Stimulated activated CD4-positive, alpha-beta T cell treated with anti-CD3 and anti-CD28 coated beads, TNF-alpha, amount 100 ng/mL, for 4 hours (primary cell): ENCODE data around the gene TMA7.
"Not testable (repeated sequence)": the region's sequence is repeated elsewhere in the genome, so short reads cannot be mapped to it uniquely, and the experiment has no call there.

Experiments used
- DNase-seq, 3 experiments: peaks; one replicate each; pipeline ENCODE4 v3.0.0-alpha.2; 2020; ENCODE audit warnings: low read depth in 3 of 3

TMA7 gene

GRCh38 chr3:48439820-48440589 is at the start of gene TMA7, which contains the start of gene CCDC51:
TMA7 (plus strand) TSS chr3:48440257; CDS start chr3:48440297, 40 bp downstream.
CCDC51 (minus strand) TSS chr3:48440119; CDS start chr3:48435128, 4,991 bp downstream.
- peak; percentile 93 to 97 (median 96) for DNase-seq

- DNase-seq = no peak
Observed at GRCh38 chr3:48394391-48394790, 45.7 kb upstream of the TMA7 start.

DNA sequence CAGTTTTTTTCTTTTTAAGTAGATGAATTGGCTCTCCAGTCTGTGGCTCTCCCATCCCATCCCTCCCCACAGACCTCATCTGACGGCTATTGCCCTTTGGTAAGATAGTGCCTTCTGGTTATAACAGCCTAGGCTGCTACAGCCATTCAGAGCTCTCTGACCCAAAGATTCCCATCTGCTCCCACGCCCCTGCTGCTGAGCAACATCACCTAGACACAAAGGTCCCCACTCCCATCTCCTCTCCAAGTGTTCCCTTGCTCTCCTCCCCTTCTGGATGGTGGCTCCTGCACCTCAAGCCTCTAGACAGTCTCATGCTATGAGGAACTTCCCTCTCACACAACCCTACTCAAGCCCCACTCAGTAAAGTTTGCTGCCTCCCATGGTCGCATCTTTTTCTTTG is 44.3 kb upstream of the TMA7 start:
- no peak for DNase-seq

GRCh38 chr3:48397767-48398681 is 42.0 kb upstream of the TMA7 start:
- no peak for DNase-seq

- DNase-seq = no peak
Observed at GRCh38 chr3:48398701-48399386, 41.2 kb upstream of the TMA7 start.

- no peak for DNase-seq
Observed at GRCh38 chr3:48399387-48400172, 40.5 kb upstream of the TMA7 start.

DNA sequence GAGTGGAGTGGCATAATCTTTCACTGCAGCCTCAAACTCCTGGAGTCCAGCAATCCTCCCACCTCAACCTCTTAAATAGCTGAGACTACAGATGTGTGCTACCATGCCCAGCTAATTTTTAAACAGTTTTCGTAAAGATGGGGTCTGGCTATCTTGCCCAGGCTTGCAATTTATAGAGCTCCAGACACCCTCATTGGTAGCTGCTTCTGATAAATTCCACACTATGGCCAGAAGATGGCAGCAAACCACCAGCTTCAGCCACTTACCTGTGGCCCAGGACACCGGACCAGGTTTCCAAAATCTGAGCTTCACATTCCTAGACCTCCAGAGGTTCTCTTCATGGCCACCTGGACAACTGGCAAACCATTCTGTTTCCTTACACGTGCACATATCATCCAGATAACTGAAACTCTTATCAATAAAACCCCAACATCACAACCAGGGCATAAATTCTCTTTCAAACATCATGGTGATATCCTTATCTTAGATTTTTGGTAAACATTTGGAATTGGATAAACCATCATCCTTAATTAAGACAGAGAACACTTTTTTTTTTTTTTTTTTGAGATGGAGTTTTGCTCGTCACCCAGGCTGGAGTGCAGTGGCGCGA is 39.1 kb upstream of the TMA7 start:
- peak; percentile 24 to 50 (median 30) for DNase-seq

- DNase-seq = not testable (repeated sequence)
Observed at GRCh38 chr3:48401434-48401901, 38.6 kb upstream of the TMA7 start.

GRCh38 chr3:48402281-48402732 is 37.8 kb upstream of the TMA7 start:
- no peak for DNase-seq

DNA sequence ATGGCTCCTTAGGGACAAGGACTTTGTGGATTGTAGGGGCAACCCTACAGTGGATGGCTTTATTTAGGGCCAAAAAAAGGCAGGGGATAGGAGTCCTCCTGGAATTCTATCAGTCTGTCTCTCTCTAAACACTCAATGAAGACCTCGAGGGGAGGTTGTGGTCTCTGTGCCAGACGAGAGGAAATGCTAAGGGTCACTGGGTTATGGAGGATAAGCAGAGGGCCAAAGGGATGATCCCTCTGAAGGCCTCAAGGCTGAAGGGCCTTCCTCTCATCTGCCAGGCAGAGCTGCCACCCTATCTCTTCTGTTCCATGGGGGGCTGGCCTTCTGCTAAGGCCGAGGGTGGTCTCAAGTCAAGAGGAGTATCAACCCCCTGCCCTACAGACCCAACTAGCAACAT is 37.1 kb upstream of the TMA7 start:
- no peak for DNase-seq

GRCh38 chr3:48403533-48404439 is 36.3 kb upstream of the TMA7 start:
- no peak for DNase-seq

GRCh38 chr3:48404440-48405342 is 35.4 kb upstream of the TMA7 start:
- DNase-seq = no peak

DNA sequence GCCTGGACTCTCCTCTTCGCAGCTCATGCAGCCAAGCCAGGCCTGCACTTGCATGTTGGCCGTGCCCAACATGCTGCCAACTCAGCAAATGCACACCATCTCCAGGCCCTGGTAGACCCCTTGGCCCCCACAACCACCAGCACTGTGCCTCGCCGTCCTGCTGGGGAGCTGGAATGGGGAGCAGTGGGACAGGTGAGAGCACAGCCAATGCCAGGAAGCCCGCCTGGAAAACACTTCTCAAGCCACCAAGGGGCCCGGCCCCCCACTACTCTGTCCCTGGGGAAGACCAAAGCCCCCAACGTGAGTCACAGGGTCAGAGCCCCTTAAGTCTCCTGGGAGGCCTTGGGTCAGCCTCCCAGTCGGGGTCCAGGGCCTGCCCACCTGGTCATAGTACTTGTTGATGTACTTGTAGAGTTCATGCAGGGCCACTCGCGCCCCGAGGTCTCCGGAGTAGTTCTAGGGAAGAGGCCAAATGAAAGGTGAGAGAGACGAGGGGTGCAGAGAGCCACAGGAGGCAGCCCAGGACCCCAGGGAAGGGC is 34.6 kb upstream of the TMA7 start:
- DNase-seq = no peak

- no peak for DNase-seq
Observed at GRCh38 chr3:48405971-48406370, 34.1 kb upstream of the TMA7 start.

DNA sequence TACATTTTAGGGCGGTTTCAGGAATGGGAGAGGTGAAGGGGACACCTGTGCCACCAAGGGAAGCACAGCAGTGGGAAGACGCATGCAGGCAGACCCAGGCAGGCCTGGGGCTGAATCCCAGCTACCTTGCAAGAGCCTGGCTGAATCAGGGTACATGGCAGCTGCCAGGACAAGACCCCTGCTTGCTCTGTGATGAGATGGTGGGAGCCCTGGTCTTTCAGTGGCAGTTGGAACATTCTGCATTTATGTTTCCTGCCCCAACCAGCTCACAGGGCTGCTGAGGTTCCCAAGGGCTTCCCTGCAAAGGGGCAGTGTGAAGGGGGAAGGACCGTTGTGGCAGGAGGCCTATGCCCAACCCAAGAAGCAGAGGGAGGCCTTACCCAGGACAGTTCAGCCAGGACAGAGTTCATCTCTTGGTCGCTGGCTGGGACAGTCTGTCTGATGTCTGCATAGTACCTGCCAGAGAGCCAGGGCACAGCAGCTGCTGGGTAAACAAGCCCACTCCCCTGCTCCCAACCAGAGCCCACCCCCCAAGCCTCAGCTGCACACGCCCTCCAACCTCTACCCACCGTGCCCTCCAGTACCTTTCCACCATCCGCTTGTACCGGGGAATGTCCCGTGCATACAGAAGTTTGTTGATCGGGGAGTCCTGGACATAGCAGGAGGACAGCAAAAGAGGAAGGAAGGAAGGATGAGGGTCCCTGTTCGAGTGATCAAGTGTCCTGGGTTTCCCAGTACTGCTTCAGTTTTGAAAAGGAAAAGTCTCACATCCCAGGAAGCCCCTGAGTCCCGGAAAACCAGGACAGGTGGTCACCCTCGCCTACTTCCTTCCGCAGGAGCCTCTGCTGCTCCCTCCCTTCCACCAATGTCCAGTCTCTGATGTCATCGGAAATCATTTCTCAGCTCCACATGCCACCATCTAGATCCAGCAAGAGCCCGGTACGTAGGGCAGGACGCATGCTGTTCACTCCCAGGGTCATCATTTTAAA is 33.3 kb upstream of the TMA7 start:
- no peak for DNase-seq

DNA sequence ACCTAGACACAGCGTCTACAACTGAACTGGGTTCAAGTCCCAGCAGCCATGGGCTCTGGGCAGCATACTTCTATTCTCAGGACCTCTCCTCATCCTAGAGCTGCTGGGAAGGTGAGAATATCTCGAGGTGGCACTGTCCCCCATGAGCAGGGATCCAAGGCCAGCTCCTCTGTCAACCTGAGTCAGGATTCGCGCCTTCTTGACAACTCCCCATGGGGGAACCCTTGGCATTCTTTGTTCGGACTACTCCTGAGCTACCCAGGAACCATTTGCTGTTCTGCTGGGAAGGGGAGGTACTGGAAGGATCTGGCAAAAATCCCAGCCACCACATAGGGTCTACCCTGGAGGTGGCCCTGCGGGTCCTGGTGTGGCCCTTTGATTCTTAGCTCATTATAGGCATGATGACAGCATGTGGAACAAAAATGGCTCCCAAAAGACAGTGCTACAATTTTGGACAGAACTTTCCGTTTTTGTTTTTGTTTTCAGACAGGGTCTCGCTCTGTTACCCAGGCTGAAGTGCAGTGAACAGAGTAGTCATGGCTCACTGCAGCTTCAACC is 32.4 kb upstream of the TMA7 start:
- DNase-seq = no peak

DNA sequence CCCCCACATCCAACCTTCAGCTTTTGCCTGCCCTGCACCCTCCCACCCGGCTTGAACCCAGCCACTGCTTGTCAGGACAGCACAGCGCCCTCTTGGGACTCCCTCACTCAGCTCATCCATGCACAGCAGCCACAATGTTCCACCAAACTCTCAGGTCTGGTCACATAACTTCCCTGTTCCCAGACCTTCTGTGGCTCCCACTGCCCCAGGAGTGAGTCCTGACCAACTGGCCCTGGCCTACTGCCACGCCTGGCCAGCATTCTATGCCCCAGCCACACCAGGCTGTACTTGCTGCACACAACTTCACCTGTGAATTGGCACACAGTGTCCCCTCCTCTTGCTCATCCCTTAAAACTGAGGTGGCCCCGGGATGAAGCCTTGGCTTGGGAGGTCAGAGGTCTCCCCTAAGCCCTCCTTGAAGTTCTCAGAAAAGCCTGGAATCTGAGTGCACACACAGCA is 31.2 kb upstream of the TMA7 start:
- no peak for DNase-seq
